GM21529 (cell line): ENCODE results near the gene SORCS1.

Source experiments
- ATAC-seq: cut with Tn5 transposase; IDR thresholded peaks from one replicate; pipeline ENCODE4 v1.9.1; 2021; ENCODE audit not compliant: unreplicated experiment

SORCS1 gene

GRCh38 chr10:106557951-106558733, 606.4 kb downstream of the SORCS1 start:
- no peak for ATAC-seq

DNA sequence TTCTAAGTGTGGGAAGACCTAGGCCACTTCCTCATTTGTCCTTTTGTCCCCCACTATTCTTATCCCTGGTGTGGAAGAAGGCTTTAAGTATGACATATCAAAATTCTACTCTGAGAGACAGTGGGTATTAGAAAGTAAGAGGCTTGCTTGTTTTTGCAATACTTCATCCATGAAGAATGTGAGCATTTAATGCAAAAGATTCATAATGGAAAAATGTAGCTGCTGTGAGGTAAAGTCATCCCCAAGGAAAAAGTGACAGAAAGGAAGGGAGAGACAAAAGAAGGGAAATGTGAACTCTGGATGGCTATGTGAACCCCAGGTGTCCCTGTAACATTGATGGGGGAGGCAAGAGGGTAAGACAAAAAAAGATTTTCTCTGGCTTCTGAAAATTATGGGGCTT, 607.5 kb downstream of the SORCS1 start:
- no peak for ATAC-seq

GRCh38 chr10:106555599-106555998, 608.9 kb downstream of the SORCS1 start:
- ATAC-seq: no peak

DNA sequence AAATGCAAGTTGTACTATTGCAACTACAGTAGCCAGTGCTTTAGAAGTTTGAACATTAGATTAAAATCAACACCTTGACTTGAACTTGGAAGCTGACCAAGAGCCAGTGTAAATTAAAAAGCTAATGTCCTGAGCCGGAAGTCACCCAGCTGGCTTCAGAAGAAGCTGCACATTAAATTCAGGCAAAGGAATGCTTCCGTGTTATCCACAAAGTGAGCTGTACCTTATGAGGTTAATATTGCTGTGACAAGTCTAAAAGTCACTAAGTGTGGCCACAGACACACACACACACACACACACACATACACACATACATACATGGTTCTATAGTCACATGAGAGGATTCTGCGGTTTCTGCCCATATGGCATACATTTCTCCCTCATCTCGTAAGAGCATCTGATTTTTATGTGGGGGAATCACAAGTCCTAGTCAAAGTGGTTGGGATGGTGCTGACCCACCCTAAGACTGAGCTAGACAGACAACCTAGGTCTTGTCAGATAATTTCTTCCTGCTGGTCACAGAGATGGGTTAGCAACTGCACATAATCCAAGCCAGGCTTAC, 612.9 kb downstream of the SORCS1 start:
- no peak for ATAC-seq

GRCh38 chr10:106548832-106549231, 615.7 kb downstream of the SORCS1 start:
- no peak for ATAC-seq

DNA sequence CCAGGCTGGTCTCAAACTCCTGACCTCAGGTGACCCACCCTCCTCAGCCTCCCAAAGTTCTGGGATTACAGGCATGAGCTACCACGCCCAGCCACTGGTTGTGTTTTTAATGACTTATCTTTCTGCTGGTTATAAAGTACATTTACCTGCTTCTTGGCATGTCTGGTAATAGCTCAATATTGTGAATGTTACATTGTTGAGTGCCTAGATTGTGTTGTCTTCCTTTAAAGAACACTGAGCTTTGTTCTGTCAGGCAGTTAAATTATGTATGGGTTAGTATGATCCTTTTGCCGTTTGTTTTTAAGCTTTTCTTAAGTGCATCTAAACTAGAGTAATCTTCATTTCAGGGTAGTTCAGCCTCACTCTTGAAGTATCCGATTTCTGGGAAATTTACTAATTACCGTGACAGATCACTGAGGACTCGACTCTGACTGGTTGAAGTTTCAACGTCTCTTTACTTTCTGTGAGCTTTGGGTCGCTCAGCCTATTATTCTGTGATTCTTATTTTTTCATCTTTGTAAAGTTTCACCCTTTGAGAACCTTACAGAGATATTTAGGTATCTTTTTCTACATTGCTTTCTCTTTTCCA, 617.4 kb downstream of the SORCS1 start:
- no peak for ATAC-seq

DNA sequence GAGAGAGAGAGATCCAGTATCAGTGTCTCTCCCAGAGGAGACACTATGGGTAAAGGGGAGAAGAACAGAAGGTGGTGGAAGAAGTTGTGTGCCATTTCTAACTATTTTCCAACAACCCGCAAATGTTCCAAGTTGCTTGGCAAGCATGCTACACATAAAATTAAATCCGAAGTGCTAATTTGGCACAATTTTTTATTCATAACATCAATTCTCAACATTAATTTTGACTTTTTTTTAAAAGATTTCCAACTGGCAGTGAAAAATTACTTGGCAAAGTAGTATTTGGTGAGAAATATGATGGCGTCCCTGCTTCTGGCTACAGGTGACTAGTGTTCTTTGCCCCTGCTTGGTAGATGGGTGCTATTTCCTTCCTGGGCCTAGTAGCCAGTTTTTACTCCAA, 622.0 kb downstream of the SORCS1 start:
- no peak for ATAC-seq

DNA sequence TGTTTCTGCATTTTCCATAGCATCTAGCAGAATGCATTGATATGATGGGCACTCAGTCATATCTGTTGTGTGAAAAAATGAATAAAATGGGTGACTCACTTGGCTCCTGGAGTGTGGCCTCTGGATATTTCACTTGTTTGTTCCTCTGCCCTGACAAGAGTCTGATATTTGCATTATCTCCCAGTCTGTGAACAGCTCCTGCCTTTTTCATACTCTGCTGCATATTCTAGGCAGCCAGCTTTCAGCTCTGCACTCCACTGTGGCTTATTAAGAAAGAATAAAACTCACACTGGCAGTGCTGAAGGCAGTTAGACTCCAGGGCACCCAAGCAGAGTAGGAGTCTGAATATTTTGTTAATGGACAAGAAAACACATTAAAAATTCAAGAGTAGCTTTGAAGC, 623.9 kb downstream of the SORCS1 start:
- no peak for ATAC-seq

- no peak for ATAC-seq
Observed at GRCh38 chr10:106537866-106538265, 626.6 kb downstream of the SORCS1 start.

GRCh38 chr10:106535304-106535953, 629.1 kb downstream of the SORCS1 start:
- ATAC-seq: no peak

- no peak for ATAC-seq
Observed at GRCh38 chr10:106534441-106534840, 630.1 kb downstream of the SORCS1 start.

- no peak for ATAC-seq
Observed at GRCh38 chr10:106528702-106529101, 635.8 kb downstream of the SORCS1 start.

DNA sequence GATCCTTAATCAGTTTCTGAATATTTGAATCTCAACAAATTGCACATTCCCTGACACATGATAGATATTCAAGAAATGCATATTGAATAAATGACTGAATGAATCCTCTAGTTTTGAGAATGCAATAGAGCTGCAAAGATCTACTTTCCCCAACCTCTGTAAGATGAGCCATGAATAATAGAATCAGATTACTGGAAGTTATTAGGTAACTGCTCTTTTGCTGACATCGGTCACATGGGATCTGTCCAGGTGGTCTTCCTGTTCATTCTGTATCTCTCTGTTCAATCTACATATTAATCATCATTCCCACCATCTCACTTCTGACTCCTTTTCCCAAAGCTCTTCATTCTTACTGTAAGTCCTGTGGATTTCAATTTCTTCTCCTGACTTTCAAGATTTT, 638.7 kb downstream of the SORCS1 start:
- ATAC-seq: no peak
